GM19372 (cell line): Measurements from ENCODE around the gene SHROOM3.
"Not testable (repeated sequence)": the region's sequence is repeated elsewhere in the genome, so short reads cannot be mapped to it uniquely, and the experiment has no call there.

ENCODE experiments used
- ATAC-seq: cut with Tn5 transposase; IDR thresholded peaks from one replicate; pipeline ENCODE4 v1.9.1; 2021; ENCODE audit warnings: mild to moderate bottlenecking, low read depth, moderate library complexity; ENCODE audit not compliant: unreplicated experiment

SHROOM3 gene

DNA sequence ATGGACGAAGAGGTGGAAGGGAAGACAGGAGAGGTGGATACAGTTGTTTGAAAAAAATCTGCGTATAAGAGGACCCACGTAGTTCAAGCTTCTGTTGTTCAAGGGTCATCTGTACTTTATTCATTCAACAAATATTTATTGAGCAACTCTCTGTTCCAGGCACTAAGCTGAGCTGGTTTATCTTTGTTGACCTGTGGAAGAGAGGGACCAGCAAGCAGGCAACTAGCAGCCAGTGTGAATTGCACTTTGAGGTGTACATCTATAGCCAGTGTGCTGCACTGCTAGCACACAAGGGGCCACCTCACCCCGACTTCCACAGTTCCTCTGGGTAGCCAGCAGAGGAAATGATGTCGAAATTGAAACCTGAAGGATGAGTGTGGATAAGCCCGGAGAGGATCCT is 271.6 kb downstream of the SHROOM3 start:
- ATAC-seq: no peak

DNA sequence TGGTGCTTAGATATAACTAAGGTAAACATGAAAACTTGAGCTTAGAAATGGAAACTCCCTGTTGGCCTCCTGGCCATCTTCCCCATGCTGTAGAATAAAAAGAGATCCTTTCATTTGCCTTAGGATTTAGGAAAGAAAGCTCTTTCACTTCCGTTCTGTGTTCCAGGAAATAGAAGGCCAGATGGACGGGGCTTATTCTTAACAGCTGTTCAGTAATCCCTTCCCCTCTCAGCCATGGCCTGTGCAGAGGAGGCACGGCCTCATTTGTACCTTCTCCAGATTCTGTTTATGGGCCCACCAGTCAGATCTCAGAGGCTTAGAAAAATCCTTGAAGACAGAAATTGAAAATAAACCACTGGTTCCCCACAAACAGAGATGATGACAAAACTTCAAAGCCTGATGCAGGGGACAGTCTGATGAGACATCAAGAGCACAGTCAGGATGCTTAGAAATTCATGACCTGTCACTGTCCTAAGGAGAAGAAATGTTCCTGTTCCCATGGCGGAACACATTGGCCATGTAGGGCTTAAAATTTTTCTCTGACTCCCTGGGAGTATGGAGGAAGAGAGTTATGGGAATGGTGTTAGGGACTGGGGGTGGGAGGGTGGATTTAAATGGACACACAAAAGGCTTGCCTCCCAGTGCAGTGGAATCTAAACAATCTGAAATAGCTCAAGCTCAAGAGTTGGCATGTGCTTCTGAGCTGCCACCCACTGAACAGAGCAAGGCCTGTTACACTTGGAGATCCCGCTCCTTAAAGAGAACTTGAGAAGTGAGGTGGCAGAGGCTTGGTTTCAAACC is 274.1 kb downstream of the SHROOM3 start:
- no peak for ATAC-seq

DNA sequence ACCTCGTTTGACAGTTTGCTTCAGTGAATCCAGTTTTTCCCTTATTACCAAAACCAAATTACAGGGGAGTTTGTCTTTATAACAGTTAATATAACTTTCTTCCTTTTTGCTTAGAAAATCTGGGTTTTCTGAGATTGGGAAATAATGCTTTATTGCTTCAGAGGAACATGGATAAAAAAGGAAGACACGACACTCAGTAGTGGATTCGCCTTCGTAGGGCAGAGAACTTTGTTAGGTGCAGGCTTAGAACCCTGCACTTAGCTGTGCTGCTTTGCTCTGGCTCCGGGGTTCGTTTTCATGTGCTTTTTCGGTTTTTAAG is 274.7 kb downstream of the SHROOM3 start:
- ATAC-seq: no peak

GRCh38 chr4:76712564-76712963 is 277.5 kb downstream of the SHROOM3 start:
- no peak for ATAC-seq

GRCh38 chr4:76714226-76714625 is 279.2 kb downstream of the SHROOM3 start:
- ATAC-seq: no peak

DNA sequence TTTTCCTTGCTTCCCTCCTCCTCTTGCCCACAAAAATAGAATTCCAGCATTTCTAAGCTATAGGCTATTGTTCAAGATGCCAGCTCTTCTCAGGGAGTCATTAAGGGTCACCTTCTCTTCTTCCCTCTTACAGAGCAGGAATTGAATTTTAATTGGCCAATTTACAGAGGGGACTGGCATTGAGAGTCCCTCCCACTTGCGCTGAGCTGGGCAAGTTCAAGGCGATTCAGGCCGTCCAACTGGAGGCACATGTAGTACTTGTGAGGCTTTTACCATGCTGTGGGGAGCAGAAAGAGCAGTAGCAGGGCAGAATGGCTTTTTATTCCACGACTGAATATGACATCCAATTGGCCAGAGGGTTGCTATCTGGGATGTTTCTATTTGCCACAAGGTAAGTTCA is 281.0 kb downstream of the SHROOM3 start:
- ATAC-seq: no peak

GRCh38 chr4:76716658-76717057 is 281.6 kb downstream of the SHROOM3 start:
- ATAC-seq: no peak

DNA sequence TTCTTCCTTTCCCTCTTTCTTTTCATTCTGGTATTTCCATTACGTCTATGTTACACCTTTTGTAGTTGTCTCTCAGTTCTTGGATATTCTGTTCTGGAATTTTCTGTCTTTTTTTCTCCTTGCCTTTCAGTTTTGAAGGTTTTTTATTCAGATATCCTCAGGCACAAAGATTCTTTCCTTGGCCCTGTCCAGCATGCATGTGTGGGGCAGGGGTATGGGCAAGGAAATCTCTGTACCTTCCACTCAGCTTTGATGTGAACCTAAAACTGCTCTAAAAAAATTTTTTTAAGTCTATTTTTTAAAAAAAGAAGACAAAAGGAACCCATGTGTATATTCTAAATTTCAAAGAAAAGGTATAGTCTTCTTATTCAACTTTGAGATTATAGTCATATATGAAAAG is 282.4 kb downstream of the SHROOM3 start:
- no peak for ATAC-seq

GRCh38 chr4:76718021-76718420 is 283.0 kb downstream of the SHROOM3 start:
- ATAC-seq: no peak

DNA sequence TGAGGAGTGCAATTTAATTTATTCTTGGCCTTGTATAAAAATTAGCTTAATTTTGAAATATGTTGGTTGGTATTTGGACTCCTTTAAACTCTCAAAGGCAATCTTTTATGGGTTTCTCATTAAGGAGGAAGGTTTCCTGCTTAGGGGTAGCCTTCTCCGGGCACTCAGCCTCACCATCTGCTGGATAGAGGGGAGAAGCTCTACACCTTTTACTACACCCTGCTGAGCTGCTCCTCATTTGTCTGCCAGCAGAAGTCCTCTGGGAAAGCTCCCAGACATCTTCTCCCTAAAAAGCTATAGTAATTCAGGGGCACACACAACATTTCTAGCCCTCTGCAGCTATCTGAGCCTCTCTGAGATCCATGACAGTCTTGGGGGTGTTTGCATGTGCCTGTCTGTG is 283.8 kb downstream of the SHROOM3 start:
- no peak for ATAC-seq

- no peak for ATAC-seq
Observed at GRCh38 chr4:76720121-76720520, 285.1 kb downstream of the SHROOM3 start.

- ATAC-seq: not testable (repeated sequence)
Observed at GRCh38 chr4:76722146-76722545, 287.1 kb downstream of the SHROOM3 start.

GRCh38 chr4:76722838-76723237 is 287.8 kb downstream of the SHROOM3 start:
- ATAC-seq: no peak

DNA sequence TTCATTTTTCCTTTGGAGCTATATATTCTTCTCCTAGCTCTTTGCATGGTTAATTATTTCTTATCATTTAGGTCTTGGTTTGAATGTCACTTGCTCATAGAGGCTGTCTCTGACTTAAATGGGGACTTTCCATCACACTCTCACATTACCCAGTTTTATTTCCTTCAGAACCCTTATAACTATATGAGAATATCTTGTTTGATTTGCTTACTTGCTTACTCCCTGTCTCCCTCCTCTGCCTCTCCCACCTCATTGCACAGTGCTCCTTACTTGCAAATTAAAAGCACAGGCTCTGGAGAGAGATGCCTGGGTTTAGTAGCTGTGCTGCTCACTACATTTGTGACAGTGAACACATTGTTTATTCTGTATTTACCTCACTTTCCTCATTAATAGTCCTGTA is 288.3 kb downstream of the SHROOM3 start:
- no peak for ATAC-seq

- ATAC-seq: no peak
Observed at GRCh38 chr4:76723924-76724323, 288.9 kb downstream of the SHROOM3 start.

GRCh38 chr4:76725039-76725438 is 290.0 kb downstream of the SHROOM3 start:
- ATAC-seq: no peak

DNA sequence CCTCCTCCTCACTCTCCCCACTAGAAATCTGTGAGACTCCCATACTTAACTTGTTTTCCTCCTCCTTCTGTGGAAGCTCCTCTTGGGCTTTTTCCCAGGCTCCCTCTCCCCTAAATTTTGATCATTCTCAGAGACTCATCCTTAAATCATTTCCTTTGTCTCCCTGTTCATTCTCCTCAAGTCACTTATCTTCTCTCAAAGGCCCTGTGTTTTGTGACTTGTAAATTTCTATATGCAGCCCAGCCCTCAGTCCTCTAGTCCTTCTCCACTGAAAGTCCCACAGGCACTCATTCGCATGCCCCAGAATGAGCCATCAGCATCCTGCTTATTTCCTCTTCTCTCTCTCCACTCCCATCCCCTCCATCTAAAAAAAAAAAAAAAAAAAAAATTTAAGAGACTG is 291.1 kb downstream of the SHROOM3 start:
- ATAC-seq: no peak

DNA sequence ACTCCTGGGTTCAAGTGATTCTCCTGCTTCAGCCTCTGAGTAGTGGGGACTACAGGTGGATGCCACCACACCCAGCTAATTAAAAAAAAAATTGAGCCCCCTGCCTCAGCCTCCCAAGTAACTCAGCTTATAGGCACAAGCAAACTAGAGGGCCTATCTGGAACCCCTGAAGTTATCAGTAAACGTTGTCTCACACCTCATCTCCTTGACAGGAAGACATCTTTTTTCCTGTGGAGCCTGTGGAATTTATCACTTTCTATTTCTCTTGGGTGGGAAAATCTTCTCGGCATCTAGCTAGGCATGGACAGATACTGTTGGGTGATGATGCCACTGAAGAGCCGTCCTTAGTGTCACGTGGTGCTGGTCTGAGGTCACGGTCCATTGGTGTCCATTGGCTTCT is 291.6 kb downstream of the SHROOM3 start:
- no peak for ATAC-seq

DNA sequence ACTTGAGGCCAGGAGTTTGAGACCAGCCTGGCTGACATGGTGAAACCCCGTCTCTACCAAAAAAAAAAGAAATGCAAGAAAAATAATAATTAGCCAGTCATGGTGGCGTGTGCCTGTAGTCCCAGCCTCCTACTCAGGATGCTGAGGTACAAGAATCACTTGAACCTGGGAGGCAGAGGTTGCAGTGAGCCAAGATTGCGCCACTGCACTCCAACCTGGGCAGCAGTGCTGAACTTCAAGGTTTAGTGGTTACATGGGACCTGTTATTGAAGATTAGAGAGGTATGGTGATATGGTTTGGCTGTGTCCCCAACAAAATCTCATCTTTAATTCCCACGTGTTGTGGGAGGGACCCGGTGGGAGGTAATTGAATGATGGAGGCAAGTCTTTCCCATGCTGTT is 292.9 kb downstream of the SHROOM3 start:
- ATAC-seq: not testable (repeated sequence)

- ATAC-seq: no peak
Observed at GRCh38 chr4:76729460-76729859, 294.4 kb downstream of the SHROOM3 start.

GRCh38 chr4:76729980-76730379 is 295.0 kb downstream of the SHROOM3 start:
- no peak for ATAC-seq

- no peak for ATAC-seq
Observed at GRCh38 chr4:76732246-76732645, 297.2 kb downstream of the SHROOM3 start.
